IMR-90 (cell line): ENCODE measurements around the gene WAS. TPM values are rescaled to one million over a fixed set of nuclear protein-coding genes. Genes with fewer than 3 reads are reported as not detected.

Source experiments
- ATAC-seq: fragments of 200-7000 bp; cut with Tn5 transposase; 2 replicates; pipeline ENCODE4 v1.9.1; 2020; ENCODE audit warnings: low read depth, mild to moderate bottlenecking, moderate library complexity
- BruUV-seq: library from RNA; stranded (reverse); fragments of 400-500 nt; replicated peaks from 2 replicates; lab custom pipeline; 2021; lab: Mats Ljungman, UMichigan
- CTCF ChIA-PET: fragments of 300-600 bp; formaldehyde crosslinking; extraction: SDS; loops from one replicate; lab custom pipeline; 2021; ENCODE audit warnings: antibody characterized with exemption; lab: Yijun Ruan, JAX
- POLR2A ChIA-PET: fragments of 300-600 bp; sonication (Branson Sonifier 250); formaldehyde crosslinking; loops from one replicate; lab custom pipeline; 2022; ENCODE audit warnings: antibody characterized with exemption; ENCODE audit not compliant: unreplicated experiment; lab: Charles Lee
- DNase-seq: peaks from one replicate; pipeline ENCODE4 v3.0.0; 2013
- H2AFZ ChIP-seq: replicated peaks from 2 replicates; pipeline ENCODE3; 2013; ENCODE audit warnings: low read length, mild to moderate bottlenecking; ENCODE audit not compliant: poor library complexity
- H2AK5ac ChIP-seq: 2 replicates; pipeline ENCODE4 v1.6.1; 2013; ENCODE audit warnings: low read depth, low read length, inconsistent platforms
- H2AK9ac ChIP-seq: replicated peaks from 2 replicates; pipeline ENCODE3; 2013; ENCODE audit warnings: mild to moderate bottlenecking, low read depth, low read length, moderate library complexity; ENCODE audit not compliant: poor library complexity
- H2BK120ac ChIP-seq: 2 replicates; pipeline ENCODE4 v1.6.1; 2013; ENCODE audit warnings: low read depth, low read length, inconsistent platforms
- H2BK15ac ChIP-seq: 3 replicates; pipeline ENCODE4 v1.6.1; 2013; ENCODE audit warnings: low read depth, low read length, inconsistent platforms
- H2BK20ac ChIP-seq: 2 replicates; pipeline ENCODE4 v1.6.1; 2013; ENCODE audit warnings: low read depth, mild to moderate bottlenecking, inconsistent platforms, low read length, moderate library complexity
- H2BK5ac ChIP-seq: 2 replicates; pipeline ENCODE4 v1.6.1; 2013; ENCODE audit warnings: mild to moderate bottlenecking, low read depth, low read length, inconsistent platforms; ENCODE audit not compliant: poor library complexity, severe bottlenecking
- H3K14ac ChIP-seq: replicated peaks from 2 replicates; pipeline ENCODE4 v1.6.1; 2013; ENCODE audit warnings: low read depth, low read length, inconsistent platforms
- H3K18ac ChIP-seq: 2 replicates; pipeline ENCODE4 v1.6.1; 2013; ENCODE audit warnings: low read depth, low read length, control low read depth
- H3K23ac ChIP-seq: 2 replicates; pipeline ENCODE4 v1.6.1; 2013; ENCODE audit warnings: low read depth, low read length, inconsistent platforms
- H3K27ac ChIP-seq: 2 replicates; pipeline ENCODE4 v1.5.1; 2013; ENCODE audit warnings: mild to moderate bottlenecking, control low read depth, low read length; ENCODE audit not compliant: insufficient read depth
- H3K27me3 ChIP-seq: 2 replicates; pipeline ENCODE4 v1.6.1; 2013; ENCODE audit warnings: low read length; ENCODE audit not compliant: control insufficient read depth, insufficient read depth
- H3K36me3 ChIP-seq: 2 replicates; pipeline ENCODE4 v1.6.1; 2013; ENCODE audit warnings: low read length, mixed read lengths; ENCODE audit not compliant: control insufficient read depth, insufficient read depth
- H3K4ac ChIP-seq: 2 replicates; pipeline ENCODE4 v1.6.1; 2013; ENCODE audit warnings: low read depth, low read length, inconsistent platforms
- H3K4me1 ChIP-seq: 2 replicates; pipeline ENCODE4 v1.6.1; 2013; ENCODE audit warnings: low read length, mixed read lengths; ENCODE audit not compliant: control insufficient read depth, insufficient read depth
- H3K4me2 ChIP-seq: 2 replicates; pipeline ENCODE4 v1.6.1; 2013; ENCODE audit warnings: low read depth, mild to moderate bottlenecking, control low read depth, low read length, moderate library complexity
- H3K4me3 ChIP-seq: 2 replicates; pipeline ENCODE4 v1.5.1; 2013; ENCODE audit warnings: low read depth, mild to moderate bottlenecking, control low read depth, low read length, moderate library complexity; ENCODE audit not compliant: insufficient read depth
- H3K56ac ChIP-seq: 2 replicates; pipeline ENCODE4 v1.6.1; 2013; ENCODE audit warnings: low read length, inconsistent platforms; ENCODE audit not compliant: insufficient read depth; ENCODE audit errors: extremely low read depth
- H3K79me1 ChIP-seq, 2 experiments: 2 replicates each; pipeline ENCODE4 v1.6.1; 2013; ENCODE audit warnings: low read length in 2 of 2, inconsistent platforms in 1 of 2, low read depth in 1 of 2
- H3K9ac ChIP-seq: 2 replicates; pipeline ENCODE4 v1.6.1; 2013; ENCODE audit warnings: low read depth, low read length, control low read depth
- H3K9me1 ChIP-seq: 2 replicates; pipeline ENCODE4 v1.6.1; 2013; ENCODE audit warnings: low read length, inconsistent platforms; ENCODE audit not compliant: insufficient read depth
- H3K9me3 ChIP-seq: 2 replicates; pipeline ENCODE4 v1.6.1; 2013; ENCODE audit warnings: low read length; ENCODE audit not compliant: control insufficient read depth, insufficient read depth
- H4K20me1 ChIP-seq: 2 replicates; pipeline ENCODE4 v1.6.1; 2013; ENCODE audit warnings: low read length, inconsistent platforms; ENCODE audit not compliant: insufficient read depth
- H4K5ac ChIP-seq: 2 replicates; pipeline ENCODE4 v1.6.1; 2013; ENCODE audit warnings: mild to moderate bottlenecking, low read depth, low read length, control low read depth
- H4K8ac ChIP-seq, 2 experiments: 2 replicates each; pipeline ENCODE4 v1.6.1; 2013; ENCODE audit warnings: low read depth in 2 of 2, low read length in 2 of 2, control low read depth in 1 of 2, inconsistent platforms in 1 of 2
- H4K91ac ChIP-seq: 2 replicates; pipeline ENCODE4 v1.6.1; 2013; ENCODE audit warnings: low read depth, low read length, inconsistent platforms; ENCODE audit not compliant: insufficient read depth
- MAFK ChIP-seq: IDR thresholded peaks from 2 replicates; pipeline ENCODE4 v1.6.1; 2012; ENCODE audit warnings: low read depth, low read length, improper control_type of control experiment
- MAZ ChIP-seq: IDR thresholded peaks from 2 replicates; pipeline ENCODE4 v1.6.1; 2012; ENCODE audit warnings: low read depth, mild to moderate bottlenecking, low read length, improper control_type of control experiment, moderate library complexity, borderline replicate concordance
- MXI1 ChIP-seq: IDR thresholded peaks from 2 replicates; pipeline ENCODE4 v1.6.1; 2012; ENCODE audit warnings: low read depth, mild to moderate bottlenecking, low read length, moderate library complexity, borderline replicate concordance
- NFE2L2 ChIP-seq: fragments of 150-350 bp; IDR thresholded peaks from 2 replicates; pipeline ENCODE4 v1.6.1; 2016; ENCODE audit warnings: low read depth, mild to moderate bottlenecking, low read length
- POLR2A ChIP-seq: IDR thresholded peaks from 2 replicates; pipeline ENCODE4 v1.6.1; 2012; ENCODE audit warnings: mild to moderate bottlenecking, low read depth, low read length
- WGBS, 2 experiments: methylation state at CpG; one replicate each; pipeline versions ENCODE4 v1.1.5 to v1.1.7; 2013; ENCODE audit warnings: missing lambda C conversion rate in 2 of 2; ENCODE audit not compliant: insufficient read length in 1 of 2; ENCODE audit errors: extremely low coverage in 2 of 2; 5-methylcytosine and 5-hydroxymethylcytosine counted together
- dilution Hi-C: fragments of 300-500 bp; cut with HindIII; formaldehyde crosslinking; loops from one replicate; pipeline ENCODE4 v1.14.3; 2018; ENCODE audit warnings: low sequenced_read_pairs; ENCODE audit not compliant: unreplicated experiment
- in situ Hi-C: fragments of 300-500 bp; cut with MboI; formaldehyde crosslinking; loops from 3 replicates; pipeline ENCODE4 v1.14.3; 2019; ENCODE audit warnings: low sequenced_read_pairs, inconsistent platforms, mixed read lengths
- intact Hi-C: fragments of 100-400 bp; cut with micrococcal nuclease; formaldehyde crosslinking; loops from 2 replicates; pipeline ENCODE4 v1.10.0; 2022
- polyA plus RNA-seq, 3 experiments: library from polyadenylated mRNA; depleted of rRNA; stranded (reverse); fragments of >200 nt; gene quantifications; 2 replicates each; pipeline ENCODE4 v1.2.3, GENCODE V29; 2012; ENCODE audit warnings: low replicate concordance in 1 of 3
- total RNA-seq: library from RNA; depleted of rRNA; stranded (reverse); fragments of >200 nt; gene quantifications from 2 replicates; pipeline ENCODE4 v1.2.3, GENCODE V29; 2012
- TF ChIP-seq, protein P1 (sequence below): conservative IDR thresholded peaks from 2 replicates; pipeline ENCODE4 v1.5.1; 2012; ENCODE audit warnings: mild to moderate bottlenecking, low read depth, low read length, improper control_type of control experiment
- TF ChIP-seq, protein P2 (sequence below): fragments of 150-350 bp; IDR thresholded peaks from 2 replicates; pipeline ENCODE4 v1.6.1; 2017; ENCODE audit warnings: mild to moderate bottlenecking, antibody characterized with exemption, low read length, low read depth

The WAS gene
- total and polyA plus RNA-seq, 2 of the 4 experiments (the other 2 are of a cell fraction): 0.14 TPM; not detected in 1

DNA sequence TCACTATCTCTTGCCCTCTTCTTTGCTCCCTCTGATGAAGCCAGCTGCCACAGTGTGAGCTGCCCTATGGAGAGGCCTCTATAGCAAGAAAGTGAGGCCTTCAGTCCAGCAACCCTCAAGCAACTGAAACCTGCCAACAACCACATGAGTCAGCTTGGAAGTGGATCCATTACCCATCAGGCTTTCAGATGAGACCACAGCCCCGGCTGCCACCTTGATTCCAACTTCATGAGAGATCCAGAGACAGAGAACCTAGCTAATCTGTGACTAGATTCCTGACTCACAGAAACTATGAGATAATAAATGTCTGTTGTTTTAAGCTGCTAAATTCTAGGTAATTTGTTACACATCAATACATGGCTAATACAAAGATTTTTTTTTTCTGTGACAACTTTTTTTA, 20.4 kb upstream of the WAS start:
- Histone ChIP-seq H2BK120ac (no peak overlapping the region), H3K4me1 (no peaks in the 10 kb centered on the region), H3K56ac (no peak overlapping the region), H4K20me1 (no peaks in the 10 kb centered on the region), H3K9ac (no peak overlapping the region), H3K23ac (no peak overlapping the region), H3K4me2 (no peak overlapping the region), H3K79me1 (no peaks in the 10 kb centered on the region), H2AK5ac (no peak overlapping the region), H2BK15ac (no peak overlapping the region), H2AK9ac (no peak overlapping the region), H4K91ac (no peak overlapping the region), H2BK5ac (no peak overlapping the region), H2AFZ (no peak overlapping the region), H3K36me3 (no peaks in the 10 kb centered on the region), H3K27me3 (no peaks in the 10 kb centered on the region; the same call in 1 of the 2 replicates), H4K5ac (no peak overlapping the region), H3K27ac (no peak overlapping the region), H3K4ac (no peak overlapping the region), H2BK20ac (no peak overlapping the region), H3K9me3 (0 out of 2 replicates have a peak, but pooled peaks cover 3% of the 10 kb centered on the region), H3K14ac (no peak overlapping the region), H3K9me1 (no peaks in the 10 kb centered on the region), H3K18ac (no peak overlapping the region), H4K8ac (no peak overlapping the region), H3K4me3 (no peak overlapping the region)
- intact Hi-C loops: no loop called here
- no TSS peak for BruUV-seq
- CTCF ChIA-PET: interaction anchor here (0.6 kb wide), 1 partner anchor 115 kb away, joined by 7 read pairs; no protein-coding TSS in a partner anchor
- no peak for DNase-seq
- TF ChIP-seq, protein P1, sequence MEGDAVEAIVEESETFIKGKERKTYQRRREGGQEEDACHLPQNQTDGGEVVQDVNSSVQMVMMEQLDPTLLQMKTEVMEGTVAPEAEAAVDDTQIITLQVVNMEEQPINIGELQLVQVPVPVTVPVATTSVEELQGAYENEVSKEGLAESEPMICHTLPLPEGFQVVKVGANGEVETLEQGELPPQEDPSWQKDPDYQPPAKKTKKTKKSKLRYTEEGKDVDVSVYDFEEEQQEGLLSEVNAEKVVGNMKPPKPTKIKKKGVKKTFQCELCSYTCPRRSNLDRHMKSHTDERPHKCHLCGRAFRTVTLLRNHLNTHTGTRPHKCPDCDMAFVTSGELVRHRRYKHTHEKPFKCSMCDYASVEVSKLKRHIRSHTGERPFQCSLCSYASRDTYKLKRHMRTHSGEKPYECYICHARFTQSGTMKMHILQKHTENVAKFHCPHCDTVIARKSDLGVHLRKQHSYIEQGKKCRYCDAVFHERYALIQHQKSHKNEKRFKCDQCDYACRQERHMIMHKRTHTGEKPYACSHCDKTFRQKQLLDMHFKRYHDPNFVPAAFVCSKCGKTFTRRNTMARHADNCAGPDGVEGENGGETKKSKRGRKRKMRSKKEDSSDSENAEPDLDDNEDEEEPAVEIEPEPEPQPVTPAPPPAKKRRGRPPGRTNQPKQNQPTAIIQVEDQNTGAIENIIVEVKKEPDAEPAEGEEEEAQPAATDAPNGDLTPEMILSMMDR: no peak
- TF ChIP-seq MAZ (no peak), MAFK (no peak), NFE2L2 (no peak), MXI1 (no peak), POLR2A (no peak)
- TF ChIP-seq, protein P2, sequence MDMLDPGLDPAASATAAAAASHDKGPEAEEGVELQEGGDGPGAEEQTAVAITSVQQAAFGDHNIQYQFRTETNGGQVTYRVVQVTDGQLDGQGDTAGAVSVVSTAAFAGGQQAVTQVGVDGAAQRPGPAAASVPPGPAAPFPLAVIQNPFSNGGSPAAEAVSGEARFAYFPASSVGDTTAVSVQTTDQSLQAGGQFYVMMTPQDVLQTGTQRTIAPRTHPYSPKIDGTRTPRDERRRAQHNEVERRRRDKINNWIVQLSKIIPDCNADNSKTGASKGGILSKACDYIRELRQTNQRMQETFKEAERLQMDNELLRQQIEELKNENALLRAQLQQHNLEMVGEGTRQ: no peak
- dilution Hi-C loops: no loop called here
- WGBS, 2 experiments: no CpG with 5 or more reads among the region's 1 CpG
- POLR2A ChIA-PET: no interaction called here
- no peak for ATAC-seq
- in situ Hi-C loops: no loop called here
